Measurements from ENCODE around the gene SLC35E1.

The SLC35E1 gene

GRCh38 chr19:16599655-16600346, 27.6 kb upstream of the SLC35E1 start:
- no peaks in the 10 kb centered on the region for H3K36me3 ChIP-seq (ENCODE audit: control insufficient read depth, insufficient read depth, low read length)
- no peaks in the 10 kb centered on the region for H3K27me3 ChIP-seq (replicated peaks; ENCODE audit: control insufficient read depth, insufficient read depth, low read length, poor library complexity, severe bottlenecking)
- H3K9me3 ChIP-seq (ENCODE audit: control insufficient read depth, low read length) = no peaks in the 10 kb centered on the region
- peaks cover 9% of the 10 kb centered on the region for H3K4me1 ChIP-seq (ENCODE audit: control insufficient read depth, insufficient read depth, low read length, poor library complexity, severe bottlenecking)
- DNase-seq = no peak
- H3K27ac ChIP-seq (ENCODE audit: insufficient read depth, low read length, poor library complexity, severe bottlenecking) = no peak overlapping the region
- no peak overlapping the region for H3K4me3 ChIP-seq (ENCODE audit: insufficient read depth, low read depth, low read length, poor library complexity, severe bottlenecking)

GRCh38 chr19:16598848-16599247, 26.6 kb upstream of the SLC35E1 start:
- H3K36me3 ChIP-seq (ENCODE audit: control insufficient read depth, insufficient read depth, low read length) = no peaks in the 10 kb centered on the region
- H3K27ac ChIP-seq (ENCODE audit: insufficient read depth, low read length, poor library complexity, severe bottlenecking) = no peak overlapping the region
- no peak overlapping the region for H3K4me3 ChIP-seq (ENCODE audit: insufficient read depth, low read depth, low read length, poor library complexity, severe bottlenecking)
- DNase-seq = no peak
- H3K9me3 ChIP-seq (ENCODE audit: control insufficient read depth, low read length) = no peaks in the 10 kb centered on the region
- H3K4me1 ChIP-seq (ENCODE audit: control insufficient read depth, insufficient read depth, low read length, poor library complexity, severe bottlenecking) = peaks cover 19% of the 10 kb centered on the region
- H3K27me3 ChIP-seq (replicated peaks; ENCODE audit: control insufficient read depth, insufficient read depth, low read length, poor library complexity, severe bottlenecking) = no peaks in the 10 kb centered on the region

GRCh38 chr19:16596399-16596798, 24.2 kb upstream of the SLC35E1 start:
- Histone ChIP-seq H3K9me3 (ENCODE audit: control insufficient read depth, low read length) (no peaks in the 10 kb centered on the region), H3K36me3 (ENCODE audit: control insufficient read depth, insufficient read depth, low read length) (no peaks in the 10 kb centered on the region), H3K27me3 (replicated peaks; ENCODE audit: control insufficient read depth, insufficient read depth, low read length, poor library complexity, severe bottlenecking) (no peaks in the 10 kb centered on the region), H3K4me3 (ENCODE audit: insufficient read depth, low read depth, low read length, poor library complexity, severe bottlenecking) (no peak overlapping the region), H3K27ac (ENCODE audit: insufficient read depth, low read length, poor library complexity, severe bottlenecking) (no peak overlapping the region), H3K4me1 (ENCODE audit: control insufficient read depth, insufficient read depth, low read length, poor library complexity, severe bottlenecking) (peaks cover 30% of the 10 kb centered on the region)
- DNase-seq = no peak

GRCh38 chr19:16595097-16595496, 22.9 kb upstream of the SLC35E1 start:
- H3K9me3 ChIP-seq (ENCODE audit: control insufficient read depth, low read length) = no peaks in the 10 kb centered on the region
- peak overlapping the region; percentile 73 for H3K27ac ChIP-seq (ENCODE audit: insufficient read depth, low read length, poor library complexity, severe bottlenecking)
- no peaks in the 10 kb centered on the region for H3K27me3 ChIP-seq (replicated peaks; ENCODE audit: control insufficient read depth, insufficient read depth, low read length, poor library complexity, severe bottlenecking)
- no peak for DNase-seq
- peak overlapping the region; percentile 26 for H3K4me3 ChIP-seq (ENCODE audit: insufficient read depth, low read depth, low read length, poor library complexity, severe bottlenecking)
- H3K4me1 ChIP-seq (ENCODE audit: control insufficient read depth, insufficient read depth, low read length, poor library complexity, severe bottlenecking) = peaks cover 30% of the 10 kb centered on the region
- no peaks in the 10 kb centered on the region for H3K36me3 ChIP-seq (ENCODE audit: control insufficient read depth, insufficient read depth, low read length)

GRCh38 chr19:16594681-16595091, 22.5 kb upstream of the SLC35E1 start:
- Histone ChIP-seq H3K27ac (ENCODE audit: insufficient read depth, low read length, poor library complexity, severe bottlenecking) (peak overlapping the region; percentile 73), H3K4me3 (ENCODE audit: insufficient read depth, low read depth, low read length, poor library complexity, severe bottlenecking) (peak overlapping the region; percentile 26), H3K27me3 (replicated peaks; ENCODE audit: control insufficient read depth, insufficient read depth, low read length, poor library complexity, severe bottlenecking) (no peaks in the 10 kb centered on the region), H3K36me3 (ENCODE audit: control insufficient read depth, insufficient read depth, low read length) (no peaks in the 10 kb centered on the region), H3K9me3 (ENCODE audit: control insufficient read depth, low read length) (no peaks in the 10 kb centered on the region), H3K4me1 (ENCODE audit: control insufficient read depth, insufficient read depth, low read length, poor library complexity, severe bottlenecking) (peaks cover 30% of the 10 kb centered on the region)
- peak in 2 of 3 donors; percentile 37 for DNase-seq

- peak; percentile 42 to 54 (median 54) for DNase-seq
- Histone ChIP-seq H3K27me3 (replicated peaks; ENCODE audit: control insufficient read depth, insufficient read depth, low read length, poor library complexity, severe bottlenecking) (no peaks in the 10 kb centered on the region), H3K36me3 (ENCODE audit: control insufficient read depth, insufficient read depth, low read length) (no peaks in the 10 kb centered on the region), H3K27ac (ENCODE audit: insufficient read depth, low read length, poor library complexity, severe bottlenecking) (peak overlapping the region; percentile 73), H3K9me3 (ENCODE audit: control insufficient read depth, low read length) (no peaks in the 10 kb centered on the region), H3K4me1 (ENCODE audit: control insufficient read depth, insufficient read depth, low read length, poor library complexity, severe bottlenecking) (peaks cover 30% of the 10 kb centered on the region), H3K4me3 (ENCODE audit: insufficient read depth, low read depth, low read length, poor library complexity, severe bottlenecking) (peak overlapping the region; percentile 26)
Measured at GRCh38 chr19:16594131-16594586, 21.9 kb upstream of the SLC35E1 start.

- Histone ChIP-seq H3K4me3 (ENCODE audit: insufficient read depth, low read depth, low read length, poor library complexity, severe bottlenecking) (no peak overlapping the region), H3K27me3 (replicated peaks; ENCODE audit: control insufficient read depth, insufficient read depth, low read length, poor library complexity, severe bottlenecking) (no peaks in the 10 kb centered on the region), H3K36me3 (ENCODE audit: control insufficient read depth, insufficient read depth, low read length) (no peaks in the 10 kb centered on the region), H3K4me1 (ENCODE audit: control insufficient read depth, insufficient read depth, low read length, poor library complexity, severe bottlenecking) (peaks cover 40% of the 10 kb centered on the region), H3K27ac (ENCODE audit: insufficient read depth, low read length, poor library complexity, severe bottlenecking) (peak overlapping the region; percentile 73), H3K9me3 (ENCODE audit: control insufficient read depth, low read length) (no peaks in the 10 kb centered on the region)
- DNase-seq = no peak
Measured at GRCh38 chr19:16593181-16593580, 21.0 kb upstream of the SLC35E1 start.

- Histone ChIP-seq H3K27me3 (replicated peaks; ENCODE audit: control insufficient read depth, insufficient read depth, low read length, poor library complexity, severe bottlenecking) (no peaks in the 10 kb centered on the region), H3K9me3 (ENCODE audit: control insufficient read depth, low read length) (no peaks in the 10 kb centered on the region), H3K4me3 (ENCODE audit: insufficient read depth, low read depth, low read length, poor library complexity, severe bottlenecking) (no peak overlapping the region), H3K27ac (ENCODE audit: insufficient read depth, low read length, poor library complexity, severe bottlenecking) (no peak overlapping the region), H3K4me1 (ENCODE audit: control insufficient read depth, insufficient read depth, low read length, poor library complexity, severe bottlenecking) (peaks cover 52% of the 10 kb centered on the region), H3K36me3 (ENCODE audit: control insufficient read depth, insufficient read depth, low read length) (no peaks in the 10 kb centered on the region)
- no peak for DNase-seq
Measured at GRCh38 chr19:16591803-16592556, 19.8 kb upstream of the SLC35E1 start.

- Histone ChIP-seq H3K9me3 (ENCODE audit: control insufficient read depth, low read length) (no peaks in the 10 kb centered on the region), H3K36me3 (ENCODE audit: control insufficient read depth, insufficient read depth, low read length) (no peaks in the 10 kb centered on the region), H3K4me3 (ENCODE audit: insufficient read depth, low read depth, low read length, poor library complexity, severe bottlenecking) (no peak overlapping the region), H3K27ac (ENCODE audit: insufficient read depth, low read length, poor library complexity, severe bottlenecking) (no peak overlapping the region), H3K4me1 (ENCODE audit: control insufficient read depth, insufficient read depth, low read length, poor library complexity, severe bottlenecking) (peaks cover 60% of the 10 kb centered on the region), H3K27me3 (replicated peaks; ENCODE audit: control insufficient read depth, insufficient read depth, low read length, poor library complexity, severe bottlenecking) (no peaks in the 10 kb centered on the region)
- DNase-seq = no peak
Measured at GRCh38 chr19:16590876-16591802, 18.9 kb upstream of the SLC35E1 start.

Measured in effector memory CD4-positive, alpha-beta T cell (primary cell).